HG03103 (cell line): ENCODE measurements around the gene TRPV5.

Source experiments
- ATAC-seq: cut with Tn5 transposase; IDR thresholded peaks from one replicate; pipeline ENCODE4 v1.9.1; 2021; ENCODE audit warnings: low read depth; ENCODE audit not compliant: unreplicated experiment

TRPV5 gene

DNA sequence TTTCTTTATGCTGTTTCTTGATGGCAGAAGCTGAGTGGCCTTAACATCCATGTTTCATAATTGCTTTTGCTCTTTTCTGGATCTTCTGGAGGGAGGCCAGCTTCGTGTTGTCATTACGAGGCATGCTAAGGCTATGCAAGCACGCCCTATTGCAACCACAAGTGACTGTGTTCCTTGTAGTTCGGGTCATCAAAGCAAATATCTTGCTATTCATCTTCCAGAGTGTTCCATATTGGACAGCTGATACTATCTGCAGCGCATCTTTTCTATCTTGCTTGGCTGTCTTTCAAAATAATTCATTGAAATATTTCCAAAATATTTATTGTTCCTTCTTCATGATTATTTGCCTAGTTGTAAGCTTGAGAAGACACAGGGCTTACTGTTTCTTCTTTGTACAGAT, 73.7 kb downstream of the TRPV5 start:
- no peak for ATAC-seq

- ATAC-seq = no peak
Observed at GRCh38 chr7:142859411-142859810, 74.1 kb downstream of the TRPV5 start.
